ENCODE measurements around the gene PRKAG2.

Gene PRKAG2

GRCh38 chr7:151865070-151865670 lies 11.7 kb downstream of the PRKAG2 start:
- DNase-seq (ENCODE audit: low read depth) = no peak

GRCh38 chr7:151864561-151864960 lies 12.4 kb downstream of the PRKAG2 start:
- no peak for DNase-seq (ENCODE audit: low read depth)

- no peak for DNase-seq (ENCODE audit: low read depth)
Measured at GRCh38 chr7:151864081-151864480, 12.8 kb downstream of the PRKAG2 start.

- DNase-seq (ENCODE audit: low read depth) = no peak
Measured at GRCh38 chr7:151863386-151864079, 13.4 kb downstream of the PRKAG2 start.

- DNase-seq (ENCODE audit: low read depth) = no peak
Measured at GRCh38 chr7:151862606-151863381, 14.1 kb downstream of the PRKAG2 start.

- no peak for DNase-seq (ENCODE audit: low read depth)
Measured at GRCh38 chr7:151861881-151862280, 15.0 kb downstream of the PRKAG2 start.

- DNase-seq (ENCODE audit: low read depth) = no peak
Measured at GRCh38 chr7:151860771-151861170, 16.1 kb downstream of the PRKAG2 start.

- DNase-seq (ENCODE audit: low read depth) = no peak
Measured at GRCh38 chr7:151859948-151860685, 16.8 kb downstream of the PRKAG2 start.

- DNase-seq (ENCODE audit: low read depth) = no peak
Measured at GRCh38 chr7:151859111-151859947, 17.6 kb downstream of the PRKAG2 start.

GRCh38 chr7:151858456-151858855 lies 18.5 kb downstream of the PRKAG2 start:
- no peak for DNase-seq (ENCODE audit: low read depth)

GRCh38 chr7:151857866-151858450 lies 19.0 kb downstream of the PRKAG2 start:
- DNase-seq (ENCODE audit: low read depth) = no peak

GRCh38 chr7:151857412-151857811 lies 19.5 kb downstream of the PRKAG2 start:
- no peak for DNase-seq (ENCODE audit: low read depth)

- no peak for DNase-seq (ENCODE audit: low read depth)
Measured at GRCh38 chr7:151856516-151856915, 20.4 kb downstream of the PRKAG2 start.

GRCh38 chr7:151856098-151856497 lies 20.8 kb downstream of the PRKAG2 start:
- DNase-seq (ENCODE audit: low read depth) = no peak

- DNase-seq (ENCODE audit: low read depth) = no peak
Measured at GRCh38 chr7:151854720-151855071, 22.2 kb downstream of the PRKAG2 start.

- DNase-seq (ENCODE audit: low read depth) = no peak
Measured at GRCh38 chr7:151853896-151854719, 22.8 kb downstream of the PRKAG2 start.

GRCh38 chr7:151852486-151853396 lies 24.2 kb downstream of the PRKAG2 start:
- DNase-seq (ENCODE audit: low read depth) = no peak

- no peak for DNase-seq (ENCODE audit: low read depth)
Measured at GRCh38 chr7:151851782-151852181, 25.1 kb downstream of the PRKAG2 start.

- DNase-seq (ENCODE audit: low read depth) = no peak
Measured at GRCh38 chr7:151851145-151851751, 25.7 kb downstream of the PRKAG2 start.
